GM19239 (cell line): Measurements from ENCODE around the gene ATG10.

ENCODE experiments used
- DNase-seq: peaks from one replicate; pipeline ENCODE4 v3.0.0; 2011; ENCODE audit warnings: low spot score; ENCODE audit not compliant: insufficient read length
- FAIRE-seq: peaks from 2 replicates; lab custom pipeline; 2011; peaks lifted over from hg19 to GRCh38; lab: Jason Lieb, UNC

Gene ATG10

DNA sequence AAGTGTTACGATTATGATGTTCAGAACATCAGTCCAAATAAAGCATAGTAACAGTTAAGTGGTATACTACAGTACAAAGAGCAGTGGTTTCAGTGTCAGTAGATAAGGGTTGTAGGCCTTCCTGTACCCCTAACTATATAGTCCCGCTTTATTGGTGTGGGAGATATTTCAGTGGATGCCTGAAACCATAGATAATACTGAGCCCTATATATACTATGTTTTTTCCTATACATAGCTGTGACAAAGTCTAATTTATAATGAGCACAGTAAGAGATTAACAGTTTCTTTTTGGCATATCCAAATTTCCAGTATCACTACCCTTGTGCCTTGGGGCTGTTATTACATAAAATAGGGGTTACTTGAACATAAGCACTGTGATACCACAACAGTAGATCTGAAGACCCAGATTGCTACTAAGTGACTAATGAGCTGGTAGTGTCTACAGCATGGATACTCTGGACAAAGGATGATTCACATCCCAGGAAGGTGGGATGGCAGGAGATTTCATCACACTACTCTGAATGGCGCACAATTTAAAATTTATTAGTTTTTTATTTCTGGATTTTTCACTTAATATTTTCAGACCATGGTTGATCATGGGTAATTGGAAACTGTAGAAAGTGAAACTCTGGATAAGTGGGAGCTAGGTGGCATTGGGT is 187.1 kb downstream of the ATG10 start:
- DNase-seq, result no peak
- no peak for FAIRE-seq

DNA sequence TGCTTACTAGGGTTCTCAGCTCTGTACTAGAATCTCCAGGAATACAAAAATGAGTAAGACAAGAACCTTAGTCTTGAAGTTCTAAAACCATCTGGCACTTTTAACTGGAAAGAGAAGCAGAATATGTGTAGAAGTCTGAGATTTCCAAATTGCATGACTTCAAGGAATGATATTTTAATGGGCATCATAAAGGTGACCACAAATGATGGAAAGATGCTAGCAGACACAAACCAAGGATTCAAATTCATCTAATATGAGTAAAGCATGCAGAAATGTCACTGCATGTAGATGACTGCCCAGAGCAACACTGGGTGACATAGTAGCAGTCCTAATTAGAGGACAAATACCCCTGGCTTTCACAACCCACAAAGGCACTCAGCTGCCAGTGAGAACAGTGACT is 189.1 kb downstream of the ATG10 start:
- FAIRE-seq (no peak), DNase-seq (no peak)

DNA sequence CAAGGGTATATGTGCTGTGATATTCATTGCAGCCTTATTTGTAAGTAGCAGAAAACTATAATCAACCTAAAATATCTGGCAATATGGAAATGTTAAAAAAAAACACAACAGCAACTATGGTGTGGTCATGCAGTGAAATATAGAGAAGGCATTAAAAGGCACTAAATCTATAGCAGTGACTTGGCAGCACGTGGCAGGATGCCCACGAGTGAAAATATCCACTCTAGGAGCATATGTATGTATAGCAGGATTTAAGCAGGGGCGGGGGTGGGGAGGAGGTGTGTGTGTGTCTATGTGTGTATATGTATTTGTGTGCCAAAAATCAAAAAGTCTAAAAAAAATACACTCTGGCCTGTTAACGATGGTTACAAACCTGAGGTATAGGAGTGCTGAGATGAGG is 190.8 kb downstream of the ATG10 start:
- DNase-seq (no peak), FAIRE-seq (no peak)

DNA sequence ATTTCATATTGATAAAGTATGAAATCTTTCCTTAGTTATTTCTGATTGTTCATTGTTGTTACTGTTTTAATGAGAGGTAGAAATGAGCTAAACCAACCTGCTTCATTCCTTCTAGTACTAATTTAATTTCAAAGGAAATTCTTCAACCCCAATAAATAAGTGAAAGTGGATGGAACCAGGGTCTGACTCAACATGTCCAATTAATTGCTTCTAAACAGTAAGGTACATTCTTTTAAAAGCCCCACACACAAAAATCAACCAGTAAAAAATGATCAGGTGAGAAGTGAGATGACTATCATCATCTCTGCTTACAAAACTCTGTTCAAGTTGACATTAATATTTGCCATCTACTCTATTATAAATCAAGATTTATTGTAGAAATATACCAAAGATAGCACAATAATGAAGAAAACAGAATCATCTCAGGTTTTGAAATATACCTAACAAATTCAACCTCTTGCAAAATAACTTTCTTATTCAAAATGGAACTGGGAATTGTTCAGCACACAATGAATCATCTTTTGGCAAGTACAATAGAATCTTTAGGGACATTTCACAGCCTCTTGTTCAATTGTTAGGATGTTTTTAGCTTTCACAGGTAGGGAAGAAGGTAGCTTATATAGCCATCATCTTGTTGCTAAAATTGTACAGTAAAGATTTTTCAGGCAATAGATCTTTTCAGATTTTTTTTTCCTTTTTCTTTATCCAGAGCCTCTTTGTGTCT is 191.8 kb downstream of the ATG10 start:
- no peak for DNase-seq
- FAIRE-seq, result peak; percentile 74

DNA sequence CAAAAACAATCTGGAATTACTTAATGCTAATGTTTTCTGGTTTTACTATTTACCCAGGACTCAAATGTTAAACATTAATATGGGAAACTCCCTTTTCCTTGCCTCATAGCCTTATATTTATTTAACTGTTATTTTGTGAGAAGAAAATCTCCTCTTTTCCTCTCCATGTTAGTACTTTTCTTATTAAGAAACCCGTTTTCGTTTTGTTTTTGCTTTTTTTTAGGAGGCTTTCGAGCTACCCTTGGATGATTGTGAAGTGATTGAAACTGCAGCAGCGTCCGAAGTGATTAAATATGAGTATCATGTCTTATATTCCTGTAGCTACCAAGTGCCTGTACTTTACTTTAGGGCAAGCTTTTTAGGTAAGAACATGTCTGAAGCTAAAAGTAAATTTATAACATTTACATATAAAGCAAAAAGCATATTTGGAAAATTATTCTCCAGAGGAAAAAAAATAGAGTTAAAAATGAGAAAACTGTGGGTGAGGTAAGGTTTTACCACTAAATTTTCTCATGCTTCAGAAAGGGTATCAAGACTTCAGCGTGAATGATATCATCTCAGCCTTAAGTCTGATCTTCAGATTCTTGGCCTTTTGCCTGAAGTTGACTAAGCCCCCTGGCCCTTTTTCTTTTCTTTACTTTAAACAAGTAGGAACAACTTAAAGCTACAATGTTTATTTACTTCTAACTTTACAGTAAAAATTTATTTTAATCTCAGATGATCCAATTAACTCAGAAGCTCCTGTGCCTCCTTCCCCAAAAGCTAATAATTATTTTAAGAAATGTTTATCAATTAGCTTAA is 192.6 kb downstream of the ATG10 start:
- no peak for FAIRE-seq

DNA sequence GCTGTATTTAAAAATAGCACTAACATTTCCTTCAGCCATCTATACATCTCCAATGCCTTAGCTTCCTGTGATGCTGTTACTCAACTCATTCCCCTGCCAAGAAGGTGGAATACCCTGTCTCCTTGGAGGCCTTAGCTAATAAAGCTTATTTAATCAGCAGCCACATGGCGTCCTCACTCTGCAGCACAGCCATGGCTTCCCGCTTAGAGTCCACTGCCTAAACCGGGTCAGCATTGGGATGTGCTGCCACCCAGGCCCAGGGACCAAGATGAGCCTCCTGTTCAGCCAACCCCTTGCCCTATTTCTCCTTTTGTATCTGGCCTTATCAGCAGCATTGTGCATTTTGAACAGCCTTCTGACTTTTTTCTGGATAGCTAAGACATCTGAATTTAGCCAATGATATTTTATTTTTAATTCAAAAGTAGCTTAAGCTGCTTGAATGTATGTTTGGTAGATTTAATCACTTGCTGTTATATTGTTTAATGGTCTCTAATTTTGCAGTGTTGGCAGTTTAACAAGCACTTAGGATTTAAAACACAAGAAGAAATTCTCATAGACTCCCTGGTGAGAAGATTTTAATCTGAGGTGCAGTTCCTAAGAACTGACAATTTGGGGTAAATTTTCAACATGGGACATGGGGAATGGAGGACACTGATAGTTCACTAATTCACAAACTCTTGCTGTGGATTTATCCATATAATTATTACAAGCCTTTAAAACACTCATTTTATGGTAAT is 193.3 kb downstream of the ATG10 start:
- FAIRE-seq (no peak), DNase-seq (no peak)

More for the DNA sequence above, 192.6 kb downstream of the ATG10 start:
- no peak for DNase-seq

GRCh38 chr5:82165740-82166530 is 194.1 kb downstream of the ATG10 start:
- FAIRE-seq (peak; percentile 79), DNase-seq (peak; percentile 19)

GRCh38 chr5:82167372-82167935 is 195.6 kb downstream of the ATG10 start:
- FAIRE-seq, result peak; percentile 68
- no peak for DNase-seq

GRCh38 chr5:82168294-82168693 is 196.5 kb downstream of the ATG10 start:
- FAIRE-seq (peak; percentile 65), DNase-seq (no peak)

DNA sequence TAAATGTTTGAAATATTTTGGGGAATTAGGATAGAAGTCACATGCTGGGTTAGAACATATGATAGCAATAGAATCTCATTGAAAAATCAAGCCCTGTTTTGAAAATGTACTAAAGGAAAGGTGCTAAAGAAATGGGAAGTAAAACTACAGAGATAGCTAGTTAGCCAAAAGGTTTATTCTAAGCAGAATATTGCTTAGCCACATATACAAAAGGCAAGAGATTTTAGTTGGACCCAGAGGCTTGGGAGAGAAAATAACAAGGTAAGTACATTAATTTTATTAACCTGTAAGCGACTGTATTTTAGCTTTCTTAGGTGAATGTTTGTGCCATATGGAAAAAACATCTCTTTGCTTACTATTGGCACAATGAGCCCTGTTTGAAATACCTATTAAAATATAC is 198.1 kb downstream of the ATG10 start:
- peak; percentile 82 for FAIRE-seq
- DNase-seq, result no peak

GRCh38 chr5:82174128-82174918 is 202.5 kb downstream of the ATG10 start:
- FAIRE-seq (peak; percentile 95), DNase-seq (peak; percentile 25)

DNA sequence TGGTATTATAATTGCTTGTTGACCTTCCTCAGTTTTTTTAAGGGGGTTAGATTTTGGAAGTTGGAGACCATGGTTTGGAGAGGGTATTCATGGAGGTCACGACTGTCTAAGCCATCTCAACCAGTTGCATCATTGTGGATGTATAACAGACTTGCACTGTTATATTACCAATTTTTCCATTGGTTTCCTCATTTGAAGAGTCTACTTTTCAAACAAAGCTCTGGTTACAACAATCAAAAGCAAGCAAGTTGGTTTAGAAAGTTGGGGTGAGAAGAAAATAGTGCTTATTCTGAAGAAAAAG is 203.0 kb downstream of the ATG10 start:
- DNase-seq (no peak), FAIRE-seq (no peak)

GRCh38 chr5:82176115-82176814 is 204.4 kb downstream of the ATG10 start:
- no peak for FAIRE-seq
- no peak for DNase-seq

DNA sequence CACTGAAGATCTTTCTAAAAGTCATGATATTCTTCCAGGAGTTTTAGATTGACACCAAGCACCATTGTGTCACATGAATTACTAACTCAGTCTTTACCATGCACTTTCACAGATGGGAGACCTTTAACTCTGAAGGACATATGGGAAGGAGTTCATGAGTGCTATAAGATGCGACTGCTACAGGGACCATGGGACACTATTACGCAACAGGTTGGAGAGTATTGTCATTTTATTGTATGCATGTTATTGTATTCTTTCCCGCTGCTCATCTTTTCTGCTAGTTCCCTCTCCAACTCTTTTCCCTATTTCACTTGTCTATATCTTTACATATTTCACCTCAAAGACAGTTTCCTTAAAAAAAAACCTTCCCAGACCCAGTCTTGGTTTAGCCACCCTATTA is 206.6 kb downstream of the ATG10 start:
- peak; percentile 31 for FAIRE-seq

GRCh38 chr5:82182662-82183061 is 210.8 kb downstream of the ATG10 start:
- no peak for DNase-seq
- no peak for FAIRE-seq

More for the DNA sequence above, 206.6 kb downstream of the ATG10 start:
- no peak for DNase-seq

DNA sequence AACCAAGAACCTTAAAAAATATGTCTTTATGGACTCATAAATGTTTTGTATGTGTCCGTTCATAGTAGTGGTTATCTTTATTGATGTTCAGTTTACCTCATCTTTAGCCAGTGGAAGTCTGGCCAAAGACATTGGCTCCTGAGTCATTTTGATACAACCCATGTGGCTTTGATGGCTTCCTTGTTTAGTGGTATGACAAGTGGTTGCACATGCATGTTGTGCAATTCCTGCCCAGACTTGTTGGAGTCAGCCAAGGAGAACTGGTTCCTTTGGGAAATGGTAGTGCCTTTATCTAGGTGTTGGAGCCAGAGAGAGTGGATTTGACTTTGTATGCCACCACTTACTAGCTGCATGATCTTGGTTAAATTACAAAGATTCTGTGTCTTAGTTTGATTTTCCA is 212.0 kb downstream of the ATG10 start:
- FAIRE-seq (no peak), DNase-seq (no peak)

DNA sequence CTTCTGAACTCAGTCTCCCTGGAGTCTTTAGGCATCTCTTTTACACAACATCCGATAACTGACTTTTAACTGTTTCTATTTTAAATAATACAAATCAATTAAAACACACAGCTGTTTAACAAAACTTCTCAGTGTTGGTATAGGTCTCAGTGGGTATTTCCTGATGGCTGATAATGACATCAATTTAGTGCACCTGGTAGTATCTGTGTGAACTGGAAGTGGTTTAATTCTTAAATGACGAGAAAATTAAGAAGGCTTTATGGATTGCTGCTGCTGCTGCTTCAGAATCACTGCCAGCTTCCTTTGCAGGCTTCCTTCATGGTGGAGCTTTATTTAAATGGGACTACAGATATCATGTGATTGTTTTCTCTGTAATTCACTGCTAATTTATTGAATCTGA is 214.0 kb downstream of the ATG10 start:
- DNase-seq (no peak), FAIRE-seq (no peak)

DNA sequence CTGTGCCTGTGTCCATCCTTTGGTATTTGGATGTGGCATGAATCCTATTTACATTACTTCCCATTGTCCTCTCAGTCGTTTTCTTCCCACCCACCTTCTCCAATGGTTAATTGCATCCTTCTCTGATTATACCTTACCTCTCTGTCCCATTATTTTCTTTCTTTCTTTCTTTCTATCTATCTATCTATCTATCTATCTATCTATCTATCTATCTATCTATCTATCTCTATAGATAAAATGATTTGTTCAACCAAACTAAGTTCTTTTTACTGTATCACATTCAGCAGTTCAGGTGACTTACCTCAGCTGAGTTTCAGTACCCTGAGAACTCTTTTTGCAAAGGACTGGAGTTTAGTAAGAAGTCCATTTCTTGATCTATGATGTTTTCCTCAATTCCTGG is 225.7 kb downstream of the ATG10 start:
- FAIRE-seq (no peak), DNase-seq (no peak)
